Astrocyte of the spinal cord (primary cell): ENCODE results near the gene UNG.

Experiments
- DNase-seq: peaks from one replicate; pipeline ENCODE4 v3.0.0; 2011; ENCODE audit warnings: low read depth, low spot score
- H3K4me3 ChIP-seq: 2 replicates; pipeline ENCODE4 v1.5.1; 2011; ENCODE audit warnings: low read depth, mild to moderate bottlenecking, low read length, moderate library complexity
- in situ Hi-C: cut with HindIII; loops from 2 replicates; pipeline ENCODE4 v1.10.0; 2017; ENCODE audit warnings: low sequenced_read_pairs
- TF ChIP-seq, protein P1 (sequence below): IDR thresholded peaks from 2 replicates; pipeline ENCODE4 v1.5.1; 2012; ENCODE audit warnings: low read depth, mild to moderate bottlenecking, low read length, inconsistent platforms

Gene UNG

DNA sequence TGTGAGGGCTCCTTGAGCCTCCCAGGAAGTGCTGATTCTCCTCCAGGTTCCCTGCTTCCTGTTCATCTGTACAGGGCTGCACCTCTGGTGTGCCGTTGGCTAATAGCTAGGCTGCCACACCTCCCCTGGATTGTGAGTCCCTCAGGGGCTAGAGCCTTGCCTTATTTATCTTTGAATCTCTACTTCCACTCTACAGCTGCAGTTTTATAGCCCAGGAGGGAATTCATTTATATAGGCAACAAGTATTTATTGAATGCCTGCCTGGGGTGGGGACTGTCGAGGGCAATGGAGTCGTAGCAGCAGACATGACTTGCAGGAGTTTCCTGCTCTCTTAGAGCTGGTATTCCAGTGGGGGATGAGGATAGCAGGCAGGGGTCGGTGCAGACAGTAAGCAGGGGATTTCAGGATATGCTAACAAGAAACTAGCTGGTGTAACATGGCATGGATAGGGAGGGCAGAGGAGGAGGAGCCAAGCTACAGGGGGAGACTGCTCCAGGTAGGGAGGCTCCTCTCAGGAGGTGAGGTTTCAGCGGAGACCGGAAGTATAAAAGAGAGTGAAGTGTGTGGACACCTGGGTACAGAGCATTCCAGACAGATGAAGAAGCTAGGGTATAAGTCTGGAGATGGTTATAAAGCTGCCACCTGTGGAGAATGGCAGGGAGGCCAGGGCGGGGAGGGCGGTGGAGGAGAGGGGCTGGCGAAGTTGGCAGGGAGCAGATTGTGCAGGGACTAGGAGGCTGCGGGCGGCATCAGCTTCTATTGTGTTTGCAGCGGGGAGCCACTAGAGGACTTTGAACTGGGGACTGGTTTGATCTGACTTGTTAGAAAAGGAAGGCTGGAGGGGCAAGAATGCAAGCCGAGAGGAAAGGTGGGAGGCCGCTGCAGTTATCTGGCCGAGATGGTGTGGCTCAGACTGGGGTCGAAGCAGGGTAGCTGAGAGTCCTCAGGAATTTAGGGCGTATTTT lies 27.8 kb upstream of the UNG start:
- TF ChIP-seq, protein P1, sequence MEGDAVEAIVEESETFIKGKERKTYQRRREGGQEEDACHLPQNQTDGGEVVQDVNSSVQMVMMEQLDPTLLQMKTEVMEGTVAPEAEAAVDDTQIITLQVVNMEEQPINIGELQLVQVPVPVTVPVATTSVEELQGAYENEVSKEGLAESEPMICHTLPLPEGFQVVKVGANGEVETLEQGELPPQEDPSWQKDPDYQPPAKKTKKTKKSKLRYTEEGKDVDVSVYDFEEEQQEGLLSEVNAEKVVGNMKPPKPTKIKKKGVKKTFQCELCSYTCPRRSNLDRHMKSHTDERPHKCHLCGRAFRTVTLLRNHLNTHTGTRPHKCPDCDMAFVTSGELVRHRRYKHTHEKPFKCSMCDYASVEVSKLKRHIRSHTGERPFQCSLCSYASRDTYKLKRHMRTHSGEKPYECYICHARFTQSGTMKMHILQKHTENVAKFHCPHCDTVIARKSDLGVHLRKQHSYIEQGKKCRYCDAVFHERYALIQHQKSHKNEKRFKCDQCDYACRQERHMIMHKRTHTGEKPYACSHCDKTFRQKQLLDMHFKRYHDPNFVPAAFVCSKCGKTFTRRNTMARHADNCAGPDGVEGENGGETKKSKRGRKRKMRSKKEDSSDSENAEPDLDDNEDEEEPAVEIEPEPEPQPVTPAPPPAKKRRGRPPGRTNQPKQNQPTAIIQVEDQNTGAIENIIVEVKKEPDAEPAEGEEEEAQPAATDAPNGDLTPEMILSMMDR = no peak
- no peak overlapping the region for H3K4me3 ChIP-seq
- no peak for DNase-seq
- in situ Hi-C loops = no loop called here

GRCh38 chr12:109074866-109075265 lies 22.5 kb upstream of the UNG start:
- no peak overlapping the region for H3K4me3 ChIP-seq
- in situ Hi-C loops = no loop called here
- TF ChIP-seq, protein P1 = no peak
- no peak for DNase-seq

GRCh38 chr12:109082751-109083150 lies 14.6 kb upstream of the UNG start:
- TF ChIP-seq, protein P1 = no peak

DNA sequence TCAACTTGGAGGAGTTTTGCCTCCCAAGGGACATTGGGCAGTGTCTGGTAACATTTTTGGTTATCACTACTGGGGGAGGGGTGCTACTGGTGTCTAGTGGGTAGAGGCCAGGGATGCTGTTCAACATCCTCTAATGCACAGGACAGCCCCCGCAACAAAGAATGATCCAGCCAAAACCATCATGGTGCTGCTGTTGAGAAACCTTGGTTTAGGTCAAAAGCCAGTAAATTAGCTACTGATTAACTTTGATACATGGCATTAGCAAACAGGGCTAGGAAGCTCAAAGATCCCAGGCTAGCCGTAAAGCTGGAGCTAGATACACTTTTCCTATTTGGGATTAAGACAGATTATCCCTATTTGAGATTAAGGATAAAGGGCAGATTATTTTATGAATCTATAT lies 13.0 kb upstream of the UNG start:
- TF ChIP-seq, protein P1 = no peak
- in situ Hi-C loops = no loop called here
- no peak for DNase-seq
- H3K4me3 ChIP-seq = no peak overlapping the region

More at GRCh38 chr12:109082751-109083150, 14.6 kb upstream of the UNG start:
- DNase-seq = no peak
- in situ Hi-C loops = no loop called here
- H3K4me3 ChIP-seq = no peak overlapping the region

DNA sequence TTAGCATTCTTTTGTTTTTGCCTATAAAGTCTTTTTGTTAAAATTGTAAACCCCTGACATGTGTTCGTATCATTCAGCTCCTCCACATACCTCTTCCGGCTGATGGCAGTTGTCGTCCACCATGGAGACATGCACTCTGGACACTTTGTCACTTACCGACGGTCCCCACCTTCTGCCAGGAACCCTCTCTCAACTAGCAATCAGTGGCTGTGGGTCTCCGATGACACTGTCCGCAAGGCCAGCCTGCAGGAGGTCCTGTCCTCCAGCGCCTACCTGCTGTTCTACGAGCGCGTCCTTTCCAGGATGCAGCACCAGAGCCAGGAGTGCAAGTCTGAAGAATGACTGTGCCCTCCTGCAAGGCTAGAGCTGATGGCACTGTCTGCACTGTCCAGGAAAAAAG lies 11.8 kb upstream of the UNG start:
- in situ Hi-C loops = no loop called here
- H3K4me3 ChIP-seq = no peak overlapping the region
- no peak for DNase-seq
- TF ChIP-seq, protein P1 = no peak

DNA sequence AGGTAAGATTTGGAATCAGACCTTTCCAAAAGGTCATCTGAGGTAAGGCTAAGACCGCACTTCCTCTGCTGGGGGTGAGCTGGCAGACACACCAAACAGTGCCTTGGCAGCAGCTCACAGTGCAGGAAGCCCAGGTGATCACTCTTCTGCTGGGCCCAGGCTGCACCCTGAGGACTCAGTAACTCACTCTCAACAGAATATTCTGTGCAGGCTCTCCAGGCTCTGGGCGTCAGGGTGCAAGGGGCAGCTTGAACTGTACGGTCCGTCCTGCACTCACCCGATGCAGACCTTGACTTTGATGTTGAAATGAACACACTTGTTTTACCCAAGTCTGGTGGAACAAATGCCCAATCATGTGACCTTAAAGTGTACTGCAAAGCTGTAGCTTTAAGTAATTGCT lies 10.1 kb upstream of the UNG start:
- H3K4me3 ChIP-seq = no peak overlapping the region
- TF ChIP-seq, protein P1 = no peak
- in situ Hi-C loops = no loop called here
- DNase-seq = no peak
